Neural progenitor cell (in vitro differentiated cells): ENCODE results near the gene NDUFV1.
"Not testable (repeated sequence)": the region's sequence is repeated elsewhere in the genome, so short reads cannot be mapped to it uniquely, and the experiment has no call there.

Source experiments
- EZH2 ChIP-seq: fragments of 200-600 bp; sonication (generic); IDR thresholded peaks from 2 replicates; pipeline ENCODE4 v1.6.1; 2017; ENCODE audit warnings: antibody characterized with exemption, mild to moderate bottlenecking, moderate library complexity
- TF ChIP-seq, protein P1 (sequence below): fragments of 200-600 bp; sonication (generic); IDR thresholded peaks from 2 replicates; pipeline ENCODE4 v1.5.1; 2017; ENCODE audit warnings: antibody characterized with exemption, mild to moderate bottlenecking

DNA sequence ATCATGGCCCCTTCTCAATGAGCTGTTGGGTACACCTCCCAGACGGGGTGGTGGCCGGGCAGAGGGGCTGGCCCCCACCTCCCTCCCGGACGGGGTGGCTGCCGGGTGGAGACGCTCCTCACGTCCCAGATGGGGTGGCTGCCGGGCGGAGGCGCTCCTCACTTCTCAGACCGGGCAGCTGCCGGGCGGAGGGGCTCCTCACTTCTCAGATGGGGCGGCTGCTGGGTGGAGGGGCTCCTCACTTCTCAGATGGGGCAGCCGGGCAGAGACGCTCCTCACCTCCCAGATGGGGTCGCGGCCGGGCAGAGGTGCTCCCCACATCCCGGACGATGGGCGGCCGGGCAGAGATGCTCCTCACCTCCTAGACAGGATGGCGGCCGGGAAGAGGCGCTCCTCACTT, 8.8 kb upstream of the NDUFV1 start:
- not testable (repeated sequence) for TF ChIP-seq EZH2
- TF ChIP-seq, protein P1, sequence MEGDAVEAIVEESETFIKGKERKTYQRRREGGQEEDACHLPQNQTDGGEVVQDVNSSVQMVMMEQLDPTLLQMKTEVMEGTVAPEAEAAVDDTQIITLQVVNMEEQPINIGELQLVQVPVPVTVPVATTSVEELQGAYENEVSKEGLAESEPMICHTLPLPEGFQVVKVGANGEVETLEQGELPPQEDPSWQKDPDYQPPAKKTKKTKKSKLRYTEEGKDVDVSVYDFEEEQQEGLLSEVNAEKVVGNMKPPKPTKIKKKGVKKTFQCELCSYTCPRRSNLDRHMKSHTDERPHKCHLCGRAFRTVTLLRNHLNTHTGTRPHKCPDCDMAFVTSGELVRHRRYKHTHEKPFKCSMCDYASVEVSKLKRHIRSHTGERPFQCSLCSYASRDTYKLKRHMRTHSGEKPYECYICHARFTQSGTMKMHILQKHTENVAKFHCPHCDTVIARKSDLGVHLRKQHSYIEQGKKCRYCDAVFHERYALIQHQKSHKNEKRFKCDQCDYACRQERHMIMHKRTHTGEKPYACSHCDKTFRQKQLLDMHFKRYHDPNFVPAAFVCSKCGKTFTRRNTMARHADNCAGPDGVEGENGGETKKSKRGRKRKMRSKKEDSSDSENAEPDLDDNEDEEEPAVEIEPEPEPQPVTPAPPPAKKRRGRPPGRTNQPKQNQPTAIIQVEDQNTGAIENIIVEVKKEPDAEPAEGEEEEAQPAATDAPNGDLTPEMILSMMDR = not testable (repeated sequence)
